CD4-positive, alpha-beta T cell (primary cell): ENCODE measurements around the gene ITK. TPM values are rescaled to one million over a fixed set of nuclear protein-coding genes. Genes with fewer than 3 reads are reported as not detected.

Experiments used
- ATAC-seq: fragments of 200-7000 bp; cut with Tn5 transposase; one replicate; pipeline ENCODE4 v1.10.0; 2022; ENCODE audit warnings: mild to moderate bottlenecking; ENCODE audit not compliant: poor library complexity
- CTCF ChIA-PET: fragments of 350-600 bp; sonication (Branson Sonifier 250); formaldehyde crosslinking; loops from one replicate; lab custom pipeline; 2021; ENCODE audit warnings: antibody characterized with exemption, inconsistent platforms; lab: Charles Lee
- POLR2A ChIA-PET: fragments of 350-600 bp; sonication (Branson Sonifier 250); formaldehyde crosslinking; loops from one replicate; lab custom pipeline; 2021; ENCODE audit warnings: antibody characterized with exemption, inconsistent platforms; lab: Charles Lee
- DNase-seq, 14 experiments: peaks; one replicate each; pipeline ENCODE4 v3.0.0-alpha.2; 2013 to 2020; ENCODE audit warnings: mixed read lengths in 2 of 14
- H3K27ac ChIP-seq, 2 donors: one replicate each; pipeline versions ENCODE4 v1.5.1 to v1.7.0; 2013; ENCODE audit warnings: low read length in 2 of 2, low read depth in 1 of 2, mild to moderate bottlenecking in 1 of 2
- H3K27me3 ChIP-seq, 2 experiments: 1 replicate in 1 of 2; 2 replicates in 1 of 2; pipeline versions ENCODE4 v1.6.1 to v1.7.0; 2013; ENCODE audit warnings: low read length in 2 of 2, control low read depth in 1 of 2, mild to moderate bottlenecking in 1 of 2, moderate library complexity in 1 of 2; ENCODE audit not compliant: insufficient read depth in 2 of 2, control insufficient read depth in 1 of 2
- H3K36me3 ChIP-seq: one replicate; pipeline ENCODE4 v1.6.1; 2013; ENCODE audit warnings: low read length, control low read depth; ENCODE audit not compliant: insufficient read depth
- H3K4me1 ChIP-seq: one replicate; pipeline ENCODE4 v1.6.1; 2013; ENCODE audit warnings: low read length, control low read depth; ENCODE audit not compliant: insufficient read depth
- H3K4me3 ChIP-seq: one replicate; pipeline ENCODE4 v1.5.1; 2013; ENCODE audit warnings: mild to moderate bottlenecking, low read length, moderate library complexity
- H3K9me3 ChIP-seq, 2 experiments: 1 replicate in 1 of 2; 2 replicates in 1 of 2; pipeline versions ENCODE4 v1.6.1 to v1.7.0; 2013; ENCODE audit warnings: low read length in 2 of 2, mild to moderate bottlenecking in 2 of 2, control low read depth in 1 of 2, moderate library complexity in 1 of 2; ENCODE audit not compliant: control insufficient read depth in 1 of 2, insufficient read depth in 1 of 2
- H3K27ac Mint-ChIP-seq: one replicate; pipeline ENCODE4 v1.8.0; 2020; ENCODE audit warnings: mixed read lengths
- H3K27me3 Mint-ChIP-seq: one replicate; pipeline ENCODE4 v1.8.0; 2021; ENCODE audit warnings: mixed read lengths
- H3K36me3 Mint-ChIP-seq: one replicate; pipeline ENCODE4 v1.8.0; 2021; ENCODE audit warnings: low read depth, mixed read lengths
- H3K4me1 Mint-ChIP-seq: one replicate; pipeline ENCODE4 v1.8.0; 2021; ENCODE audit warnings: low read depth, mixed read lengths
- H3K4me3 Mint-ChIP-seq: one replicate; pipeline ENCODE4 v1.8.0; 2020; ENCODE audit warnings: mild to moderate bottlenecking, mixed read lengths
- H3K9me3 Mint-ChIP-seq: one replicate; pipeline ENCODE4 v1.8.0; 2020; ENCODE audit warnings: mixed read lengths
- intact Hi-C, 2 experiments: fragments of 100-400 bp; cut with DNase I in 1 of 2; cut with micrococcal nuclease in 1 of 2; formaldehyde crosslinking; loops; one replicate each; pipeline versions ENCODE4 v1.15.1 to v1.9.0; 2023 to 2025; cut with DNase I, micrococcal nuclease
- total RNA-seq, 174 experiments: library from RNA in 2 of 174; stranded (reverse) in 2 of 174; gene quantifications; one replicate each; pipeline ENCODE4 v1.2.3 and lab custom pipeline; 2021 to 2026
- TF ChIP-seq, protein P1 (sequence below): fragments of 200-600 bp; IDR thresholded peaks from one replicate; pipeline ENCODE4 v1.8.0; 2022; ENCODE audit warnings: antibody characterized with exemption, mild to moderate bottlenecking

The ITK gene
- total RNA-seq, 2 experiments from 2014 or later, result 289 to 292 TPM

DNA sequence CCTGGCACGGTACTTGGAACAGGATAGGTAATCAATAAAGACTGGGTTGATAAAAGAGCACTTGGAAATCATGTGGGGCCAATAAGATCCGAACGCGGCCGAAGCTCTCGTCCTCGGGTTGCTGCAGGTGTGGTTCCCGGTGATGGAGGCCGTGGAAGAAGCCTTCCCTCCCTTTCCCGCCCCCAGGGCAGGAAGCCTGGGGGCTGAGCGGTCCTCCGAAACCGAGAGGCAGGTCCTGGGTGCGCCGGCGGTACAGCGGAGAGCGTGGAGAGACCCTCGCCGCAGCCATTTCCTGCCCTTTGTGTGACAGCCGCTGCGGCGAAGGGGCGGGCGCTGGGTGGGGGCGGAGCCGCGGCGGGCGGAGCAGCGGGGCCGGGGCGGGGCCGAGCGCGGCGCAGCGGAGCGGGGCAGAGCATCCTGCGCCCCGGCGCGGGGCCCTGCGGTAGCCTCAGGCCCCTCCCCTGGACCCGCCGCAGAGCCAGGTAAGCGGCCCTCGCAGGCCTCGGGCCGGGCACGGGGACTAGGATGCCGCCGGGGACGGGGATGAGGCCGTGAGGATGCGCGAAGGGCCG is 85.2 kb downstream of the ITK start, which contains the start of gene CYFIP2:
Gene CYFIP2, plus strand, starts transcription at position 410 of the 572 bp plus-strand sequence. CDS start 19,239 bp downstream, outside the sequence.
- H3K9me3 Mint-ChIP-seq, result no peaks in the 10 kb centered on the region
- Histone ChIP-seq H3K27me3 (no peaks in the 10 kb centered on the region), H3K36me3 (peaks cover 23% of the 10 kb centered on the region), H3K4me1 (peaks cover 63% of the 10 kb centered on the region), H3K27ac (peak within 1 kb of the TSS; percentile 77 to 94), H3K9me3 (no peaks in the 10 kb centered on the region), H3K4me3 (peak within 1 kb of the TSS; percentile 79)
- DNase-seq (peak; percentile 75 to 94 (median 84)), ATAC-seq (peak; percentile 84)
- ChIA-PET POLR2A (interaction anchor here (1.0 to 9.6 kb wide), 10 partner anchors 9 to 123 kb away, joined by 3 to 123 read pairs (median 8); partner anchors contain the start of gene MED7), CTCF (interaction anchor here (0.8 to 1.4 kb wide), 4 partner anchors 23 to 123 kb away, joined by 3 read pairs; partner anchors contain the start of gene MED7)
- intact Hi-C loops, result loop anchor here (2.0 to 5.0 kb wide), 5 partner anchors 13 to 477 kb away; partner anchors contain the start of gene LSM11 (in 1 of the 2)
- H3K27ac Mint-ChIP-seq, result peak within 1 kb of the TSS; percentile 97
- peak within 1 kb of the TSS; percentile 99 for H3K4me3 Mint-ChIP-seq
- peaks cover 45% of the 10 kb centered on the region for H3K36me3 Mint-ChIP-seq
- H3K27me3 Mint-ChIP-seq, result no peaks in the 10 kb centered on the region
- TF ChIP-seq, protein P1, sequence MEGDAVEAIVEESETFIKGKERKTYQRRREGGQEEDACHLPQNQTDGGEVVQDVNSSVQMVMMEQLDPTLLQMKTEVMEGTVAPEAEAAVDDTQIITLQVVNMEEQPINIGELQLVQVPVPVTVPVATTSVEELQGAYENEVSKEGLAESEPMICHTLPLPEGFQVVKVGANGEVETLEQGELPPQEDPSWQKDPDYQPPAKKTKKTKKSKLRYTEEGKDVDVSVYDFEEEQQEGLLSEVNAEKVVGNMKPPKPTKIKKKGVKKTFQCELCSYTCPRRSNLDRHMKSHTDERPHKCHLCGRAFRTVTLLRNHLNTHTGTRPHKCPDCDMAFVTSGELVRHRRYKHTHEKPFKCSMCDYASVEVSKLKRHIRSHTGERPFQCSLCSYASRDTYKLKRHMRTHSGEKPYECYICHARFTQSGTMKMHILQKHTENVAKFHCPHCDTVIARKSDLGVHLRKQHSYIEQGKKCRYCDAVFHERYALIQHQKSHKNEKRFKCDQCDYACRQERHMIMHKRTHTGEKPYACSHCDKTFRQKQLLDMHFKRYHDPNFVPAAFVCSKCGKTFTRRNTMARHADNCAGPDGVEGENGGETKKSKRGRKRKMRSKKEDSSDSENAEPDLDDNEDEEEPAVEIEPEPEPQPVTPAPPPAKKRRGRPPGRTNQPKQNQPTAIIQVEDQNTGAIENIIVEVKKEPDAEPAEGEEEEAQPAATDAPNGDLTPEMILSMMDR, result no peak
- peaks cover 81% of the 10 kb centered on the region for H3K4me1 Mint-ChIP-seq

DNA sequence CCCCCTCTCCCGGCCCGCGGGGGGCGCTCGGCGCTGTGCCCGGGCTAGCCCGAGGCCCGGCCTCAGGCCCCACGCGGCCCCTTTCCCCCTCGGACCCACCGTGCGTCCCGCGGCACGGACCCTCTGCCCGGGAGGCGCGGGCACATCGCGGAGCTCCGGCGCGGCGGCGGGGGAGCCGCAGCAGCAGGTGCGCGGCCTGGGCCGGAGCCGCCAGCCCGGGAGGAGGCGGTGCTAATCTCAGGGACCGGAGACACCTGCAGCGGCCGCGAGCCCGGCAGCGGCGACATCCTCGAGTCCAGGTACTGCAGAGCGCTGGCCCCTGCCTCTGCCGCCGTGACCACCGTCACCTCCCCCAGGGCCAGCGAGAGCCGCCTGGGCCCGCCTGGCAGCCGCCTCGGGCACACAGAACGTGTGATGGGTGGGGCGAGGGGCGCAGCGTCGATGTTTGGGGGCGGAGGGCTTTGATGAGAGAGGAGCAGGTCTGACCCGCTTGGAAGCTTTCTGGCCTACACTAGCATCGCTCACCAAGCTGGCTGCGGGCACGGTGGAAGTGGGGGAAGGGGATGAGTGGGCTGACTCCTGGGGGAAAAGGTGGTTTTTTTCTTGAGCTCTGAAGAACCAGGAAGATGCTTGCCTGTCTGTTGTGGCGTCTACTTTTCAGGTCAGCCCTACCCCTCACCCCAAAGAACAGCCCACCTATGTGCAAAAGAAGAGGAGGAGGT is 85.8 kb downstream of the ITK start:
- peaks cover 49% of the 10 kb centered on the region for H3K36me3 Mint-ChIP-seq
- ChIA-PET CTCF (interaction anchor here (0.9 to 2.4 kb wide), 9 partner anchors 9 to 118 kb away, joined by 3 to 6 read pairs (median 3); no protein-coding TSS in a partner anchor), POLR2A (interaction anchor here (0.6 to 9.6 kb wide), 11 partner anchors 10 to 1996 kb away, joined by 3 to 123 read pairs (median 9); partner anchors contain the start of gene MED7)
- DNase-seq, result peak in 11 of 14 experiments; percentile 25 to 72 (median 51)
- Histone ChIP-seq H3K4me3 (peak overlapping the region; percentile 79), H3K4me1 (peaks cover 70% of the 10 kb centered on the region), H3K9me3 (no peaks in the 10 kb centered on the region), H3K36me3 (peaks cover 28% of the 10 kb centered on the region), H3K27me3 (no peaks in the 10 kb centered on the region), H3K27ac (peak overlapping the region; percentile 61 to 94)
- no peaks in the 10 kb centered on the region for H3K9me3 Mint-ChIP-seq
- intact Hi-C loops, result loop anchor here (2.0 to 5.0 kb wide), 5 partner anchors 14 to 476 kb away; partner anchors contain the start of gene LSM11 (in 1 of the 2)
- peak; percentile 26 for ATAC-seq
- H3K27me3 Mint-ChIP-seq, result no peaks in the 10 kb centered on the region
- peaks cover 81% of the 10 kb centered on the region for H3K4me1 Mint-ChIP-seq
- H3K27ac Mint-ChIP-seq, result peak overlapping the region; percentile 93
- TF ChIP-seq, protein P1, result no peak
- peak overlapping the region; percentile 95 for H3K4me3 Mint-ChIP-seq

DNA sequence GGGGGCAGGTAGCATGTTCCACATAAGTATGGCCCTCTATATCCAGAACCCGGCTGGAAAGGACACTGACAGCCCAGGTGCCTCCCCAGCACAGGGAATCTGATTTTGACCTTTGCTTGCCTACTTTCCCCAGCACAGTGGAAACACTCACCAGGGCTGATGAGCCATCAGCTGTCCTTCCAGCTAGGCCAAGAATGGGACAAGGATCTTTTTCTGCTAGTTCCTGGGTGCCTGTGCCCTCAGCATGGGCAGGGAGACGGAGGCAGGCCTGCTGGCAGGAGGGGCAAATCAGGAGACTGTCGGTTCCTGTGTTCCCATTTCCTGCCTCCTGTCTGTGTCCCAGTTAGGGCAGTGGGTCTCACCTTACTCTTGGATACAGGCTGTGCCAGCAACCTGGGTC is 86.4 kb downstream of the ITK start:
- CTCF ChIA-PET, result interaction anchor here (0.9 to 2.4 kb wide), 6 partner anchors 10 to 118 kb away, joined by 3 to 6 read pairs (median 4); no protein-coding TSS in a partner anchor
- DNase-seq, result no peak
- H3K36me3 ChIP-seq, result peaks cover 28% of the 10 kb centered on the region
- Mint-ChIP-seq H3K27ac (peak overlapping the region; percentile 93), H3K4me3 (peak overlapping the region; percentile 95), H3K27me3 (no peaks in the 10 kb centered on the region), H3K4me1 (peaks cover 85% of the 10 kb centered on the region), H3K9me3 (no peaks in the 10 kb centered on the region), H3K36me3 (peaks cover 55% of the 10 kb centered on the region)
- peaks cover 75% of the 10 kb centered on the region for H3K4me1 ChIP-seq
- H3K27me3 ChIP-seq, result no peaks in the 10 kb centered on the region
- intact Hi-C loops, result loop anchor here (2.0 to 5.0 kb wide), 5 partner anchors 14 to 475 kb away; partner anchors contain the start of gene LSM11 (in 1 of the 2)
- TF ChIP-seq, protein P1, result no peak
- POLR2A ChIA-PET, result interaction anchor here (0.7 to 9.6 kb wide), 11 partner anchors 10 to 124 kb away, joined by 3 to 123 read pairs (median 9); partner anchors contain the start of gene MED7
- ATAC-seq, result no peak
- peak overlapping the region; percentile 61 to 94 for H3K27ac ChIP-seq
- H3K4me3 ChIP-seq, result peak overlapping the region; percentile 79
- H3K9me3 ChIP-seq, result no peaks in the 10 kb centered on the region
